ENCODE results near the gene APOL5.

- no peak for TF ChIP-seq CTCF (conservative IDR thresholded peaks at IDR 0.05)
- no peak for TF ChIP-seq EZH2 (IDR thresholded peaks at IDR 0.05; ENCODE audit: low read depth)
Observed at GRCh38 chr22:35684270-35684700, 33.4 kb upstream of the APOL5 start.
